SK-N-SH treated with all-trans-retinoic acid at 6 μM for 48 hours (cell line): ENCODE results near the gene HES5.

Experiments used
- POU6F1 ChIP-seq: fragments of 250-450 bp; sonication (Bioruptor Pico); IDR thresholded peaks from 2 replicates; pipeline ENCODE4 v1.8.0; 2021; ENCODE audit warnings: low read depth, mild to moderate bottlenecking, moderate library complexity, borderline replicate concordance
- ZFP3 ChIP-seq: fragments of 250-450 bp; sonication (Bioruptor Pico); IDR thresholded peaks from 2 replicates; pipeline ENCODE4 v1.5.0; 2020; ENCODE audit warnings: mild to moderate bottlenecking, moderate library complexity
- ZFP30 ChIP-seq: fragments of 450-650 bp; formaldehyde crosslinking; IDR thresholded peaks from 2 replicates; pipeline ENCODE4 v1.5.0; 2022; ENCODE audit warnings: mild to moderate bottlenecking, moderate library complexity
- ZNF70 ChIP-seq: fragments of 450-650 bp; formaldehyde crosslinking; IDR thresholded peaks from 2 replicates; pipeline ENCODE4 v1.5.0; 2020; ENCODE audit warnings: mild to moderate bottlenecking, moderate library complexity
- TF ChIP-seq, protein P1 (sequence below): fragments of 250-450 bp; sonication (Bioruptor Pico); IDR thresholded peaks from 2 replicates; pipeline ENCODE4 v1.8.0; 2020; ENCODE audit warnings: mild to moderate bottlenecking, moderate library complexity, borderline replicate concordance
- TF ChIP-seq, protein P2 (sequence below): fragments of 250-450 bp; sonication (Bioruptor Pico); IDR thresholded peaks from 2 replicates; pipeline ENCODE4 v1.5.1; 2021; ENCODE audit warnings: mild to moderate bottlenecking, moderate library complexity

DNA sequence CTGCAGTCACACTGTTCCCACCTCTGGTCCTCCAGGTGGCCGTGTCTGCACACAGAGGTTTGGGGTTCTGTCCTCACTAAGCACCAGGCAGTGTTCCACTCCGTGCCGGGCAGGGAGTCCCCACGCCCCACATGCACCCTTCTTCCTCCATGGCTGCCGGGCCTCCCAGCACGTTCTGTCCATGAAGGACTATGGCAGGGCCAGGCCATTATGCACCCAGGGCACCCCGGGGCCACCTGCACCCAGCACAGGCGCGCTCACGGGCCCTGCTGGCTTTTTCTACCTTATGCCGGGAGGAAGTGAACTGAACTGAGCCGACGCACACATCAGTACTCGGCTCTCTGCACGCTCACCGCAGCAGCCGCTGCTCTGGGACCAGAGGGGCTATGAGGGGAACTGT is 13.9 kb downstream of the HES5 start:
- TF ChIP-seq, protein P1, sequence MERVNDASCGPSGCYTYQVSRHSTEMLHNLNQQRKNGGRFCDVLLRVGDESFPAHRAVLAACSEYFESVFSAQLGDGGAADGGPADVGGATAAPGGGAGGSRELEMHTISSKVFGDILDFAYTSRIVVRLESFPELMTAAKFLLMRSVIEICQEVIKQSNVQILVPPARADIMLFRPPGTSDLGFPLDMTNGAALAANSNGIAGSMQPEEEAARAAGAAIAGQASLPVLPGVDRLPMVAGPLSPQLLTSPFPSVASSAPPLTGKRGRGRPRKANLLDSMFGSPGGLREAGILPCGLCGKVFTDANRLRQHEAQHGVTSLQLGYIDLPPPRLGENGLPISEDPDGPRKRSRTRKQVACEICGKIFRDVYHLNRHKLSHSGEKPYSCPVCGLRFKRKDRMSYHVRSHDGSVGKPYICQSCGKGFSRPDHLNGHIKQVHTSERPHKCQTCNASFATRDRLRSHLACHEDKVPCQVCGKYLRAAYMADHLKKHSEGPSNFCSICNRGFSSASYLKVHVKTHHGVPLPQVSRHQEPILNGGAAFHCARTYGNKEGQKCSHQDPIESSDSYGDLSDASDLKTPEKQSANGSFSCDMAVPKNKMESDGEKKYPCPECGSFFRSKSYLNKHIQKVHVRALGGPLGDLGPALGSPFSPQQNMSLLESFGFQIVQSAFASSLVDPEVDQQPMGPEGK, result no peak
- TF ChIP-seq POU6F1 (CRISPR knock-in tag) (no peak), ZNF70 (CRISPR knock-in tag) (no peak), ZFP30 (CRISPR knock-in tag) (no peak), ZFP3 (no peak)
- TF ChIP-seq, protein P2, sequence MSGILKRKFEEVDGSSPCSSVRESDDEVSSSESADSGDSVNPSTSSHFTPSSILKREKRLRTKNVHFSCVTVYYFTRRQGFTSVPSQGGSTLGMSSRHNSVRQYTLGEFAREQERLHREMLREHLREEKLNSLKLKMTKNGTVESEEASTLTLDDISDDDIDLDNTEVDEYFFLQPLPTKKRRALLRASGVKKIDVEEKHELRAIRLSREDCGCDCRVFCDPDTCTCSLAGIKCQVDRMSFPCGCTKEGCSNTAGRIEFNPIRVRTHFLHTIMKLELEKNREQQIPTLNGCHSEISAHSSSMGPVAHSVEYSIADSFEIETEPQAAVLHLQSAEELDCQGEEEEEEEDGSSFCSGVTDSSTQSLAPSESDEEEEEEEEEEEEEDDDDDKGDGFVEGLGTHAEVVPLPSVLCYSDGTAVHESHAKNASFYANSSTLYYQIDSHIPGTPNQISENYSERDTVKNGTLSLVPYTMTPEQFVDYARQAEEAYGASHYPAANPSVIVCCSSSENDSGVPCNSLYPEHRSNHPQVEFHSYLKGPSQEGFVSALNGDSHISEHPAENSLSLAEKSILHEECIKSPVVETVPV, result no peak
